Prostate gland (tissue), 2 donors: ENCODE measurements around the gene GNB5. TPM values are rescaled to one million over a fixed set of nuclear protein-coding genes. Genes with fewer than 3 reads are reported as not detected.

Source experiments
- DNase-seq: peaks from one replicate; pipeline ENCODE4 v3.0.0-alpha.2; 2019; ENCODE audit warnings: low spot score
- H3K27ac ChIP-seq, 2 donors: fragments of 200-600 bp; sonication (generic); 2 replicates each; pipeline ENCODE4 v1.5.1; 2017 to 2019
- H3K27me3 ChIP-seq: fragments of 200-600 bp; sonication (generic); replicated peaks from 2 replicates; pipeline ENCODE4 v1.5.1; 2019; ENCODE audit not compliant: insufficient read depth
- H3K36me3 ChIP-seq, 2 donors: fragments of 200-600 bp; sonication (generic); 1 replicate in 1 of 2; 2 replicates in 1 of 2; pipeline versions ENCODE4 v1.5.1 to v1.8.1; 2017 to 2019
- H3K4me1 ChIP-seq: fragments of 200-600 bp; sonication (generic); replicated peaks from 2 replicates; pipeline ENCODE4 v1.5.1; 2019
- H3K4me3 ChIP-seq, 2 donors: fragments of 200-600 bp; sonication (generic); 2 replicates each; pipeline ENCODE4 v1.5.1; 2017 to 2019
- H3K9me3 ChIP-seq: fragments of 200-600 bp; sonication (generic); 2 replicates; pipeline ENCODE4 v1.5.1; 2017
- CTCF ChIP-seq, 4 experiments: fragments of 200-600 bp in 2 of 4; fragments of 450-650 bp in 2 of 4; sonication (generic) in 2 of 4; IDR thresholded peaks; 1 replicate in 3 of 4; 2 replicates in 1 of 4; pipeline ENCODE4 v1.5.1; 2016 to 2019; ENCODE audit warnings: antibody characterized with exemption in 4 of 4, mild to moderate bottlenecking in 2 of 4, moderate library complexity in 2 of 4
- POLR2A ChIP-seq: fragments of 450-650 bp; IDR thresholded peaks from one replicate; pipeline ENCODE4 v1.6.1; 2016; ENCODE audit warnings: antibody characterized with exemption, mild to moderate bottlenecking
- POLR2AphosphoS5 ChIP-seq: sonication (generic); formaldehyde crosslinking; IDR thresholded peaks from one replicate; pipeline ENCODE4 v1.6.1; 2017; ENCODE audit warnings: antibody characterized with exemption
- WGBS: methylation state at CpG from one replicate; pipeline ENCODE4 v1.1.5; 2018; 5-methylcytosine and 5-hydroxymethylcytosine counted together
- intact Hi-C: fragments of 100-400 bp; cut with DNase I; formaldehyde crosslinking; loops from one replicate; pipeline ENCODE4 v1.14.2; 2022
- total RNA-seq, 2 donors: library from RNA; depleted of rRNA; stranded (reverse); fragments of >200 nt; gene quantifications; one replicate each; pipeline ENCODE4 v1.1.0, GENCODE V29; 2016

The GNB5 gene
- total RNA-seq, 2 donors from 2014 or later, result 23.3 to 85.7 TPM

- Histone ChIP-seq H3K4me1 (no peaks in the 10 kb centered on the region), H3K9me3 (no peaks in the 10 kb centered on the region), H3K36me3 (no peaks in the 10 kb centered on the region), H3K27me3 (no peaks in the 10 kb centered on the region), H3K27ac (no peak overlapping the region), H3K4me3 (no peak overlapping the region)
- WGBS, result 96% methylated on average over 13 of the region's 13 CpGs
- TF ChIP-seq CTCF (IDR thresholded peaks at IDR 0.05), result no peak
- no peak for TF ChIP-seq POLR2A
- TF ChIP-seq POLR2AphosphoS5, result no peak
- intact Hi-C loops, result no loop called here
- no peak for DNase-seq
Observed at GRCh38 chr15:52161406-52161966, 29.7 kb downstream of the GNB5 start.

GRCh38 chr15:52159645-52160044, 31.5 kb downstream of the GNB5 start:
- Histone ChIP-seq H3K27me3 (no peaks in the 10 kb centered on the region), H3K27ac (no peak overlapping the region), H3K4me1 (no peaks in the 10 kb centered on the region), H3K4me3 (no peak overlapping the region), H3K36me3 (no peaks in the 10 kb centered on the region), H3K9me3 (no peaks in the 10 kb centered on the region)
- WGBS, result 98% methylated on average over 3 of the region's 3 CpGs
- intact Hi-C loops, result no loop called here
- DNase-seq, result no peak
- TF ChIP-seq POLR2A (no peak), CTCF (IDR thresholded peaks at IDR 0.05) (no peak), POLR2AphosphoS5 (no peak)

- no peaks in the 10 kb centered on the region for H3K9me3 ChIP-seq
- H3K27me3 ChIP-seq, result no peaks in the 10 kb centered on the region
- 88% methylated on average over 10 of the region's 10 CpGs for WGBS
- no peak for DNase-seq
- no peaks in the 10 kb centered on the region for H3K36me3 ChIP-seq
- H3K27ac ChIP-seq, result no peak overlapping the region
- intact Hi-C loops, result no loop called here
- no peak overlapping the region for H3K4me3 ChIP-seq
- H3K4me1 ChIP-seq, result no peaks in the 10 kb centered on the region
- TF ChIP-seq POLR2A (no peak), CTCF (IDR thresholded peaks at IDR 0.05) (no peak), POLR2AphosphoS5 (no peak)
Observed at GRCh38 chr15:52158084-52158765, 33.0 kb downstream of the GNB5 start.

- Histone ChIP-seq H3K4me3 (no peak overlapping the region), H3K4me1 (no peaks in the 10 kb centered on the region), H3K9me3 (no peaks in the 10 kb centered on the region), H3K27me3 (no peaks in the 10 kb centered on the region), H3K27ac (no peak overlapping the region), H3K36me3 (no peaks in the 10 kb centered on the region)
- WGBS, result 66% methylated on average over 2 of the region's 2 CpGs
- TF ChIP-seq CTCF (IDR thresholded peaks at IDR 0.05), result no peak
- TF ChIP-seq POLR2AphosphoS5, result no peak
- no peak for TF ChIP-seq POLR2A
- DNase-seq, result no peak
- intact Hi-C loops, result no loop called here
Observed at GRCh38 chr15:52155878-52156277, 35.3 kb downstream of the GNB5 start.
